ENCODE measurements around the gene CTSF.

CTSF gene

DNA sequence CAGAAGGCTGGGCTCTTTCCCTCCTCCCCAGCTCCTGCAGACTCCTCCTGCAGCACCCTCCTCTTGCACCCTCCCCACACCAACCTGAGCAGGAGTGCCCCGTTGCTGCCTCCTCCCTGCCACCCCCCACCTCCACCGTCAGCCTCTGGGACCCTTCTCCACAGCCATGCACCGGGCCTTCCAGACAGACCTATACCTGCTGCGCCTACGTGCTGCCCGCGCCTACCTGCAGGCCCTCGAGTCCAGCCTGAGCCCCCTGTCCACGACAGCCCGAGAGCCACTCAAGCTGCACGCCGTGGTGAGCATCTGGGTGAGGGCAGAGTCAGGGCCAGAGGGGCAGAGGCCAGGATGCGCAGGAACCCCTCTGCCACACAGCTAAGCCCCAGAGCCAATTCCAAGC, 38.8 kb downstream of the CTSF start:
- no peak for DNase-seq

DNA sequence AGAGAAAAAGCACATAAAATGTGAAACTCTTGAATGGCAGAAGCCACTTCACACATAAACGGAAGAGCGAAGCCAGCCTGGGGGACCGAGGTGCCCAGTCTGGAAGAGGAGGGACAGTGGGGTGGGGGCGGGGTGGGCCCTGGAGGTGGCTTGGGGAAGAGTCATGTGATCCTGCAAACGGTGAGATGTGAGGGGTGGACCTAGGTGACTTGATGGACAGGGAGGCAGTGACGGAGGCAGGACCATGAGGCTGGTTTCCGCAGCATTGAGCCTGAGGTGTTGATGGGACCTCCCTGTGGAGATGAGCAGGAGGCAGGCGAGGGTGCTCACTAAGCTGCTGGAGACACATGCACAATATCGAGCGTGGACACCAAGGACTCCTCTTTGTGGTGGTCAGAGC, 39.3 kb downstream of the CTSF start:
- DNase-seq: no peak

DNA sequence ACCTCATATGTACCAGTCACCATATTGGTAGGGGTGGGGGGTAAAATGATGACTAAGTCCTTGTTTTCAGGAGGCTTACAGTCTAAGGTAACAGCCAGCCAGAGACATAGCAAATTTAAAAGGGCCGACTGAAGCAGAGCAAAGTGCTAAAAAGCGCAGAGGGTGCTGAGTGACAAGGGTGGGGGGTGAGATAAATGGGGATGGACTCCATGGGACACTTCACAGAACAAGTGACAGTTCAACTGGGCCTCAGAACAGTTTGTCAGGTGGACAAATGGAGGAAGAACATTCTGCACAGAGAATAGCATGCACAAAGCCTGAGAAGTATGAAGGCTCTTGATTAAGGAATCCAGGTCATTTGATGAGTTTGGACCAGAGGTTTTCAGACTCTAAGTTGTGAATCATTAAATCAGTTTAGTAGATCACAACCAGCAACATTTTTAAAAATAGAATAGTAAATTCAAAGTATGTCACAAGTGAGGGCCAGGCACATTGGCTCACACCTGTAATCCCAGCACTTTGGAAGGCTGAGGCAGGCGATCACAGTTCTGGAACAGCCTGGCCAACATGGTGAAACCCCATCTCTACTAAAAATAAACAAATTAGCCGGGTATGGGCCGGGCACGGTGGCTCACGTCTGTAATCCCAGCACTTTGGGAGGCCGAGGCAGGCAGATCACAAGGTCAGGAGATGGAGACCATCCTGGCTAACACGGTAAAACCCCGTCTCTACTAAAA, 43.9 kb downstream of the CTSF start:
- no peak for DNase-seq

DNA sequence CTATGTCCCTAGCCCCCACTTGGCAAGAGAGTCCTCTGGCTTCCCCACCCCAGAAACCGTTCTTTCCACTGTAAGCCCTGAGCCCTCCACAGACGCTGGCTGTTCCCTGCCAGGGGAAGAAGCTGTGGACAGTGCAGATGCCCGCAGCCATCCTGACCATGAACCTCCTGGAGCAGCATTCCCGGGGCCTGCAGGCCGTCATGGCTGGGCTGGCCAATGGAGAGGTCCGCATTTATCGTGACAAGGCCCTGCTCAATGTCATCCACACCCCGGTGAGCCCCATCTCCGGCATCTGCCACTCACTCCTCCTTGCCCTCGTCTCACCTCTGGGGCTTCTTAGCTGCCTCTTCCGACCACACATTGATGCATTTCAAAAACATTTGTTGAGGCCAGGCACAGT, 44.8 kb downstream of the CTSF start:
- no peak for DNase-seq
